CD4-positive, alpha-beta T cell (primary cell): ENCODE results near the gene CSNK2B. TPM values are rescaled to one million over a fixed set of nuclear protein-coding genes. Genes with fewer than 3 reads are reported as not detected.
A peak's percentile ranks its signal among the peaks of the same experiment; 100 is the strongest.

ENCODE experiments used
- ATAC-seq: fragments of 200-7000 bp; cut with Tn5 transposase; one replicate; pipeline ENCODE4 v1.10.0; 2022; ENCODE audit warnings: mild to moderate bottlenecking; ENCODE audit not compliant: poor library complexity
- CTCF ChIA-PET: fragments of 350-600 bp; sonication (Branson Sonifier 250); formaldehyde crosslinking; loops from one replicate; lab custom pipeline; 2021; ENCODE audit warnings: antibody characterized with exemption, inconsistent platforms; lab: Charles Lee
- POLR2A ChIA-PET: fragments of 350-600 bp; sonication (Branson Sonifier 250); formaldehyde crosslinking; loops from one replicate; lab custom pipeline; 2021; ENCODE audit warnings: antibody characterized with exemption, inconsistent platforms; lab: Charles Lee
- DNase-seq, 14 experiments: peaks; one replicate each; pipeline ENCODE4 v3.0.0-alpha.2; 2013 to 2020; ENCODE audit warnings: mixed read lengths in 2 of 14
- H3K27ac ChIP-seq, 2 donors: one replicate each; pipeline versions ENCODE4 v1.5.1 to v1.7.0; 2013; ENCODE audit warnings: low read length in 2 of 2, low read depth in 1 of 2, mild to moderate bottlenecking in 1 of 2
- H3K27me3 ChIP-seq, 2 experiments: 1 replicate in 1 of 2; 2 replicates in 1 of 2; pipeline versions ENCODE4 v1.6.1 to v1.7.0; 2013; ENCODE audit warnings: low read length in 2 of 2, control low read depth in 1 of 2, mild to moderate bottlenecking in 1 of 2, moderate library complexity in 1 of 2; ENCODE audit not compliant: insufficient read depth in 2 of 2, control insufficient read depth in 1 of 2
- H3K36me3 ChIP-seq: one replicate; pipeline ENCODE4 v1.6.1; 2013; ENCODE audit warnings: low read length, control low read depth; ENCODE audit not compliant: insufficient read depth
- H3K4me1 ChIP-seq: one replicate; pipeline ENCODE4 v1.6.1; 2013; ENCODE audit warnings: low read length, control low read depth; ENCODE audit not compliant: insufficient read depth
- H3K4me3 ChIP-seq: one replicate; pipeline ENCODE4 v1.5.1; 2013; ENCODE audit warnings: mild to moderate bottlenecking, low read length, moderate library complexity
- H3K9me3 ChIP-seq, 2 experiments: 1 replicate in 1 of 2; 2 replicates in 1 of 2; pipeline versions ENCODE4 v1.6.1 to v1.7.0; 2013; ENCODE audit warnings: low read length in 2 of 2, mild to moderate bottlenecking in 2 of 2, control low read depth in 1 of 2, moderate library complexity in 1 of 2; ENCODE audit not compliant: control insufficient read depth in 1 of 2, insufficient read depth in 1 of 2
- H3K27ac Mint-ChIP-seq: one replicate; pipeline ENCODE4 v1.8.0; 2020; ENCODE audit warnings: mixed read lengths
- H3K27me3 Mint-ChIP-seq: one replicate; pipeline ENCODE4 v1.8.0; 2021; ENCODE audit warnings: mixed read lengths
- H3K36me3 Mint-ChIP-seq: one replicate; pipeline ENCODE4 v1.8.0; 2021; ENCODE audit warnings: low read depth, mixed read lengths
- H3K4me1 Mint-ChIP-seq: one replicate; pipeline ENCODE4 v1.8.0; 2021; ENCODE audit warnings: low read depth, mixed read lengths
- H3K4me3 Mint-ChIP-seq: one replicate; pipeline ENCODE4 v1.8.0; 2020; ENCODE audit warnings: mild to moderate bottlenecking, mixed read lengths
- H3K9me3 Mint-ChIP-seq: one replicate; pipeline ENCODE4 v1.8.0; 2020; ENCODE audit warnings: mixed read lengths
- CTCF ChIP-seq: fragments of 200-600 bp; IDR thresholded peaks from one replicate; pipeline ENCODE4 v1.8.0; 2022; ENCODE audit warnings: antibody characterized with exemption, mild to moderate bottlenecking
- intact Hi-C, 2 experiments: fragments of 100-400 bp; cut with DNase I in 1 of 2; cut with micrococcal nuclease in 1 of 2; formaldehyde crosslinking; loops; one replicate each; pipeline versions ENCODE4 v1.15.1 to v1.9.0; 2023 to 2025; cut with DNase I, micrococcal nuclease
- total RNA-seq, 174 experiments: library from RNA in 2 of 174; stranded (reverse) in 2 of 174; gene quantifications; one replicate each; pipeline ENCODE4 v1.2.3 and lab custom pipeline; 2021 to 2026

Gene CSNK2B
- total RNA-seq, 2 experiments from 2014 or later = 88.0 to 92.6 TPM

- peaks cover 89% of the 10 kb centered on the region for H3K36me3 ChIP-seq
- H3K4me1 ChIP-seq = peaks cover 7% of the 10 kb centered on the region
- no peaks in the 10 kb centered on the region for H3K9me3 Mint-ChIP-seq
- peaks cover 88% of the 10 kb centered on the region for H3K36me3 Mint-ChIP-seq
- DNase-seq (no peak), ATAC-seq (no peak)
- H3K27me3 Mint-ChIP-seq = no peaks in the 10 kb centered on the region
- no peak overlapping the region for H3K4me3 ChIP-seq
- H3K27ac ChIP-seq = no peak overlapping the region
- no peak for TF ChIP-seq CTCF
- H3K4me3 Mint-ChIP-seq = no peak overlapping the region
- H3K27ac Mint-ChIP-seq = peak overlapping the region; percentile 42
- H3K27me3 ChIP-seq = no peaks in the 10 kb centered on the region
- CTCF ChIA-PET = no interaction called here
- intact Hi-C loops = no loop called here
- POLR2A ChIA-PET = interaction anchor here (1.1 kb wide), 1 partner anchor 46 kb away, joined by 4 read pairs; no protein-coding TSS in a partner anchor
- no peaks in the 10 kb centered on the region for H3K9me3 ChIP-seq
- peaks cover 20% of the 10 kb centered on the region for H3K4me1 Mint-ChIP-seq
Observed at GRCh38 chr6:31645325-31645724, 20.6 kb upstream of the CSNK2B start.

GRCh38 chr6:31651602-31652191 is 14.2 kb upstream of the CSNK2B start:
- H3K27ac Mint-ChIP-seq = peak overlapping the region; percentile 98
- no peaks in the 10 kb centered on the region for H3K9me3 Mint-ChIP-seq
- Histone ChIP-seq H3K27me3 (no peaks in the 10 kb centered on the region), H3K4me1 (peaks cover 35% of the 10 kb centered on the region), H3K9me3 (no peaks in the 10 kb centered on the region), H3K36me3 (peaks cover 34% of the 10 kb centered on the region), H3K4me3 (peak overlapping the region; percentile 63), H3K27ac (peak overlapping the region; percentile 99)
- H3K4me1 Mint-ChIP-seq = peaks cover 55% of the 10 kb centered on the region
- no peaks in the 10 kb centered on the region for H3K27me3 Mint-ChIP-seq
- peak; percentile 24 for ATAC-seq
- ChIA-PET POLR2A (interaction anchor here (0.6 to 5.1 kb wide), 40 partner anchors 11 to 1666 kb away, joined by 3 to 250 read pairs (median 6); partner anchors contain the start of genes ABHD16A, ATF6B, C6orf47 and CSNK2B), CTCF (interaction anchor here (0.9 to 2.9 kb wide), 6 partner anchors 9 to 237 kb away, joined by 3 to 9 read pairs (median 4); partner anchors contain the start of gene C6orf47)
- peaks cover 58% of the 10 kb centered on the region for H3K36me3 Mint-ChIP-seq
- intact Hi-C loops = loop anchor here (1.0 to 5.0 kb wide), 7 partner anchors 9 to 211 kb away; partner anchors contain the start of genes C6orf47 (in 2 of the 2), PRRC2A (in 2 of the 2), ABHD16A (in 1 of the 2) and ATP6V1G2 (in 1 of the 2)
- DNase-seq = peak in 2 of 14 experiments; percentile 13 to 80
- TF ChIP-seq CTCF = no peak
- H3K4me3 Mint-ChIP-seq = peak overlapping the region; percentile 97

GRCh38 chr6:31652925-31653724 is 12.8 kb upstream of the CSNK2B start:
- Mint-ChIP-seq H3K9me3 (no peaks in the 10 kb centered on the region), H3K27me3 (no peaks in the 10 kb centered on the region), H3K36me3 (peaks cover 52% of the 10 kb centered on the region), H3K27ac (peak overlapping the region; percentile 98), H3K4me1 (peaks cover 65% of the 10 kb centered on the region), H3K4me3 (peak overlapping the region; percentile 97)
- peak; percentile 70 for ATAC-seq
- no peak for TF ChIP-seq CTCF
- Histone ChIP-seq H3K4me3 (peak overlapping the region; percentile 63), H3K4me1 (peaks cover 46% of the 10 kb centered on the region), H3K9me3 (no peaks in the 10 kb centered on the region), H3K36me3 (peaks cover 33% of the 10 kb centered on the region), H3K27ac (peak overlapping the region; percentile 99), H3K27me3 (no peaks in the 10 kb centered on the region)
- ChIA-PET POLR2A (interaction anchor here (0.6 to 5.1 kb wide), 41 partner anchors 11 to 1665 kb away, joined by 3 to 250 read pairs (median 5); partner anchors contain the start of genes ABHD16A, ATF6B, C6orf47 and CSNK2B), CTCF (interaction anchor here (0.7 to 2.9 kb wide), 12 partner anchors 8 to 142 kb away, joined by 3 to 9 read pairs (median 3); partner anchors contain the start of genes C6orf47, CSNK2B, GPANK1 and LST1)
- DNase-seq = peak in 4 of 14 experiments; percentile 14 to 93 (median 80)
- intact Hi-C loops = loop anchor here (1.0 to 5.0 kb wide), 7 partner anchors 7 to 209 kb away; partner anchors contain the start of genes C6orf47 (in 2 of the 2), PRRC2A (in 2 of the 2), ABHD16A (in 1 of the 2) and ATP6V1G2 (in 1 of the 2)
